IMR-90 (cell line): Measurements from ENCODE around the gene TALDO1. TPM values are rescaled to one million over a fixed set of nuclear protein-coding genes. Genes with fewer than 3 reads are reported as not detected.

ENCODE experiments used
- ATAC-seq: fragments of 200-7000 bp; cut with Tn5 transposase; 2 replicates; pipeline ENCODE4 v1.9.1; 2020; ENCODE audit warnings: low read depth, mild to moderate bottlenecking, moderate library complexity
- BruUV-seq: library from RNA; stranded (reverse); fragments of 400-500 nt; replicated peaks from 2 replicates; lab custom pipeline; 2021; lab: Mats Ljungman, UMichigan
- CTCF ChIA-PET: fragments of 300-600 bp; formaldehyde crosslinking; extraction: SDS; loops from one replicate; lab custom pipeline; 2021; ENCODE audit warnings: antibody characterized with exemption; lab: Yijun Ruan, JAX
- POLR2A ChIA-PET: fragments of 300-600 bp; sonication (Branson Sonifier 250); formaldehyde crosslinking; loops from one replicate; lab custom pipeline; 2022; ENCODE audit warnings: antibody characterized with exemption; ENCODE audit not compliant: unreplicated experiment; lab: Charles Lee
- DNase-seq: peaks from one replicate; pipeline ENCODE4 v3.0.0; 2013
- H2AFZ ChIP-seq: replicated peaks from 2 replicates; pipeline ENCODE3; 2013; ENCODE audit warnings: low read length, mild to moderate bottlenecking; ENCODE audit not compliant: poor library complexity
- H2AK5ac ChIP-seq: 2 replicates; pipeline ENCODE4 v1.6.1; 2013; ENCODE audit warnings: low read depth, low read length, inconsistent platforms
- H2AK9ac ChIP-seq: replicated peaks from 2 replicates; pipeline ENCODE3; 2013; ENCODE audit warnings: mild to moderate bottlenecking, low read depth, low read length, moderate library complexity; ENCODE audit not compliant: poor library complexity
- H2BK120ac ChIP-seq: 2 replicates; pipeline ENCODE4 v1.6.1; 2013; ENCODE audit warnings: low read depth, low read length, inconsistent platforms
- H2BK15ac ChIP-seq: 3 replicates; pipeline ENCODE4 v1.6.1; 2013; ENCODE audit warnings: low read depth, low read length, inconsistent platforms
- H2BK20ac ChIP-seq: 2 replicates; pipeline ENCODE4 v1.6.1; 2013; ENCODE audit warnings: low read depth, mild to moderate bottlenecking, inconsistent platforms, low read length, moderate library complexity
- H2BK5ac ChIP-seq: 2 replicates; pipeline ENCODE4 v1.6.1; 2013; ENCODE audit warnings: mild to moderate bottlenecking, low read depth, low read length, inconsistent platforms; ENCODE audit not compliant: poor library complexity, severe bottlenecking
- H3K14ac ChIP-seq: replicated peaks from 2 replicates; pipeline ENCODE4 v1.6.1; 2013; ENCODE audit warnings: low read depth, low read length, inconsistent platforms
- H3K18ac ChIP-seq: 2 replicates; pipeline ENCODE4 v1.6.1; 2013; ENCODE audit warnings: low read depth, low read length, control low read depth
- H3K23ac ChIP-seq: 2 replicates; pipeline ENCODE4 v1.6.1; 2013; ENCODE audit warnings: low read depth, low read length, inconsistent platforms
- H3K27ac ChIP-seq: 2 replicates; pipeline ENCODE4 v1.5.1; 2013; ENCODE audit warnings: mild to moderate bottlenecking, control low read depth, low read length; ENCODE audit not compliant: insufficient read depth
- H3K27me3 ChIP-seq: 2 replicates; pipeline ENCODE4 v1.6.1; 2013; ENCODE audit warnings: low read length; ENCODE audit not compliant: control insufficient read depth, insufficient read depth
- H3K36me3 ChIP-seq: 2 replicates; pipeline ENCODE4 v1.6.1; 2013; ENCODE audit warnings: low read length, mixed read lengths; ENCODE audit not compliant: control insufficient read depth, insufficient read depth
- H3K4ac ChIP-seq: 2 replicates; pipeline ENCODE4 v1.6.1; 2013; ENCODE audit warnings: low read depth, low read length, inconsistent platforms
- H3K4me1 ChIP-seq: 2 replicates; pipeline ENCODE4 v1.6.1; 2013; ENCODE audit warnings: low read length, mixed read lengths; ENCODE audit not compliant: control insufficient read depth, insufficient read depth
- H3K4me2 ChIP-seq: 2 replicates; pipeline ENCODE4 v1.6.1; 2013; ENCODE audit warnings: low read depth, mild to moderate bottlenecking, control low read depth, low read length, moderate library complexity
- H3K4me3 ChIP-seq: 2 replicates; pipeline ENCODE4 v1.5.1; 2013; ENCODE audit warnings: low read depth, mild to moderate bottlenecking, control low read depth, low read length, moderate library complexity; ENCODE audit not compliant: insufficient read depth
- H3K56ac ChIP-seq: 2 replicates; pipeline ENCODE4 v1.6.1; 2013; ENCODE audit warnings: low read length, inconsistent platforms; ENCODE audit not compliant: insufficient read depth; ENCODE audit errors: extremely low read depth
- H3K79me1 ChIP-seq, 2 experiments: 2 replicates each; pipeline ENCODE4 v1.6.1; 2013; ENCODE audit warnings: low read length in 2 of 2, inconsistent platforms in 1 of 2, low read depth in 1 of 2
- H3K9ac ChIP-seq: 2 replicates; pipeline ENCODE4 v1.6.1; 2013; ENCODE audit warnings: low read depth, low read length, control low read depth
- H3K9me1 ChIP-seq: 2 replicates; pipeline ENCODE4 v1.6.1; 2013; ENCODE audit warnings: low read length, inconsistent platforms; ENCODE audit not compliant: insufficient read depth
- H3K9me3 ChIP-seq: 2 replicates; pipeline ENCODE4 v1.6.1; 2013; ENCODE audit warnings: low read length; ENCODE audit not compliant: control insufficient read depth, insufficient read depth
- H4K20me1 ChIP-seq: 2 replicates; pipeline ENCODE4 v1.6.1; 2013; ENCODE audit warnings: low read length, inconsistent platforms; ENCODE audit not compliant: insufficient read depth
- H4K5ac ChIP-seq: 2 replicates; pipeline ENCODE4 v1.6.1; 2013; ENCODE audit warnings: mild to moderate bottlenecking, low read depth, low read length, control low read depth
- H4K8ac ChIP-seq, 2 experiments: 2 replicates each; pipeline ENCODE4 v1.6.1; 2013; ENCODE audit warnings: low read depth in 2 of 2, low read length in 2 of 2, control low read depth in 1 of 2, inconsistent platforms in 1 of 2
- H4K91ac ChIP-seq: 2 replicates; pipeline ENCODE4 v1.6.1; 2013; ENCODE audit warnings: low read depth, low read length, inconsistent platforms; ENCODE audit not compliant: insufficient read depth
- CEBPB ChIP-seq: IDR thresholded peaks from 2 replicates; pipeline ENCODE4 v1.6.1; 2012; ENCODE audit warnings: low read depth, low read length, improper control_type of control experiment
- CTCF ChIP-seq: conservative IDR thresholded peaks from 2 replicates; pipeline ENCODE4 v1.5.1; 2012; ENCODE audit warnings: mild to moderate bottlenecking, low read depth, low read length, improper control_type of control experiment
- ELK1 ChIP-seq: fragments of 150-350 bp; IDR thresholded peaks from 2 replicates; pipeline ENCODE4 v1.6.1; 2016; ENCODE audit warnings: low read depth, mild to moderate bottlenecking, low read length, moderate library complexity, borderline replicate concordance
- MAZ ChIP-seq: IDR thresholded peaks from 2 replicates; pipeline ENCODE4 v1.6.1; 2012; ENCODE audit warnings: low read depth, mild to moderate bottlenecking, low read length, improper control_type of control experiment, moderate library complexity, borderline replicate concordance
- MXI1 ChIP-seq: IDR thresholded peaks from 2 replicates; pipeline ENCODE4 v1.6.1; 2012; ENCODE audit warnings: low read depth, mild to moderate bottlenecking, low read length, moderate library complexity, borderline replicate concordance
- NFE2L2 ChIP-seq: fragments of 150-350 bp; IDR thresholded peaks from 2 replicates; pipeline ENCODE4 v1.6.1; 2016; ENCODE audit warnings: low read depth, mild to moderate bottlenecking, low read length
- RFX5 ChIP-seq: IDR thresholded peaks from 2 replicates; pipeline ENCODE4 v1.8.0; 2012; ENCODE audit warnings: low read depth, mild to moderate bottlenecking, low read length, moderate library complexity
- USF2 ChIP-seq: fragments of 150-350 bp; IDR thresholded peaks from 2 replicates; pipeline ENCODE4 v1.6.1; 2017; ENCODE audit warnings: mild to moderate bottlenecking, antibody characterized with exemption, low read length, low read depth
- WGBS, 2 experiments: methylation state at CpG; one replicate each; pipeline versions ENCODE4 v1.1.5 to v1.1.7; 2013; ENCODE audit warnings: missing lambda C conversion rate in 2 of 2; ENCODE audit not compliant: insufficient read length in 1 of 2; ENCODE audit errors: extremely low coverage in 2 of 2; 5-methylcytosine and 5-hydroxymethylcytosine counted together
- dilution Hi-C: fragments of 300-500 bp; cut with HindIII; formaldehyde crosslinking; loops from one replicate; pipeline ENCODE4 v1.14.3; 2018; ENCODE audit warnings: low sequenced_read_pairs; ENCODE audit not compliant: unreplicated experiment
- in situ Hi-C: fragments of 300-500 bp; cut with MboI; formaldehyde crosslinking; loops from 3 replicates; pipeline ENCODE4 v1.14.3; 2019; ENCODE audit warnings: low sequenced_read_pairs, inconsistent platforms, mixed read lengths
- intact Hi-C: fragments of 100-400 bp; cut with micrococcal nuclease; formaldehyde crosslinking; loops from 2 replicates; pipeline ENCODE4 v1.10.0; 2022
- polyA plus RNA-seq, 3 experiments: library from polyadenylated mRNA; depleted of rRNA; stranded (reverse); fragments of >200 nt; gene quantifications; 2 replicates each; pipeline ENCODE4 v1.2.3, GENCODE V29; 2012; ENCODE audit warnings: low replicate concordance in 1 of 3
- total RNA-seq: library from RNA; depleted of rRNA; stranded (reverse); fragments of >200 nt; gene quantifications from 2 replicates; pipeline ENCODE4 v1.2.3, GENCODE V29; 2012

Gene TALDO1
- total and polyA plus RNA-seq, 2 of the 4 experiments (the other 2 are of a cell fraction), result 147 to 210 TPM

GRCh38 chr11:802693-803466 lies 55.6 kb downstream of the TALDO1 start (continued):
- no peak for TF ChIP-seq CTCF

- no peak overlapping the region for H3K27ac ChIP-seq
- peak overlapping the region; percentile 23; the same call in 1 of the 2 replicates for H3K9ac ChIP-seq
- peaks cover 3 to 36% of the 10 kb centered on the region in 2 experiments; a peak in 3 of 4 replicates for H3K79me1 ChIP-seq
- H3K14ac ChIP-seq, result peak overlapping the region; percentile 52; the same call in 1 of the 2 replicates
- H3K4me2 ChIP-seq, result peak overlapping the region; percentile 99
- peak overlapping the region; percentile 57 for H2BK5ac ChIP-seq
- H2BK120ac ChIP-seq, result no peak overlapping the region
- CTCF ChIA-PET, result no interaction called here
- no peak overlapping the region for H2BK15ac ChIP-seq
- H2AFZ ChIP-seq, result peak overlapping the region; percentile 63
- H3K27me3 ChIP-seq, result no peaks in the 10 kb centered on the region
- no peak overlapping the region for H3K18ac ChIP-seq
- no TSS peak for BruUV-seq
- 100% methylated on average over 1 of the region's 8 CpGs; no CpG with 5 or more reads in 1 of the 2 experiments for WGBS, 2 experiments
- no peak overlapping the region for H3K23ac ChIP-seq
- peak overlapping the region; percentile 15; the same call in 1 of the 2 replicates for H4K91ac ChIP-seq
- H4K5ac ChIP-seq, result no peak overlapping the region
- H3K4me1 ChIP-seq, result peaks cover 16% of the 10 kb centered on the region
- peaks cover 26% of the 10 kb centered on the region for H3K36me3 ChIP-seq
- no peaks in the 10 kb centered on the region for H3K9me1 ChIP-seq
- H2BK20ac ChIP-seq, result no peak overlapping the region
- in situ Hi-C loops (no loop called here), dilution Hi-C loops (no loop called here), intact Hi-C loops (no loop called here)
- DNase-seq (no peak), ATAC-seq (no peak)
- H4K20me1 ChIP-seq, result no peaks in the 10 kb centered on the region
- no peak overlapping the region for H3K56ac ChIP-seq
- peak overlapping the region in 1 of 2 experiments; percentile 32; a peak in 1 of 4 replicates for H4K8ac ChIP-seq
- H3K9me3 ChIP-seq, result no peaks in the 10 kb centered on the region
- H3K4me3 ChIP-seq, result no peak overlapping the region
- POLR2A ChIA-PET, result interaction anchor here (0.6 kb wide), 1 partner anchor 38 kb away, joined by 3 read pairs; no protein-coding TSS in a partner anchor
- peak overlapping the region; percentile 90 for H2AK9ac ChIP-seq
- 0 out of 2 replicates have a peak overlapping the region, but pooled peaks have one; percentile 87 for H3K4ac ChIP-seq
- H2AK5ac ChIP-seq, result peak overlapping the region; percentile 35; the same call in 1 of the 2 replicates
- no peak for TF ChIP-seq USF2
- no peak for TF ChIP-seq MXI1
- TF ChIP-seq ELK1, result no peak
- TF ChIP-seq CTCF, result no peak
- no peak for TF ChIP-seq CEBPB
- TF ChIP-seq NFE2L2, result no peak
- TF ChIP-seq MAZ, result no peak
- no peak for TF ChIP-seq RFX5
Measured at GRCh38 chr11:803467-803742, 56.1 kb downstream of the TALDO1 start.
